HK-2 (cell line): ENCODE data around the gene ETV6.

ENCODE experiments used
- DNase-seq: peaks from one replicate; pipeline ENCODE4 v3.0.0-alpha.2; 2018; ENCODE audit not compliant: unreplicated experiment

Gene ETV6

GRCh38 chr12:11693601-11694000 is 44.1 kb downstream of the ETV6 start:
- DNase-seq: no peak

- no peak for DNase-seq
Measured at GRCh38 chr12:11694528-11694927, 45.1 kb downstream of the ETV6 start.

- no peak for DNase-seq
Measured at GRCh38 chr12:11695321-11695720, 45.8 kb downstream of the ETV6 start.

GRCh38 chr12:11696084-11696483 is 46.6 kb downstream of the ETV6 start:
- DNase-seq: no peak

GRCh38 chr12:11697131-11697530 is 47.7 kb downstream of the ETV6 start:
- DNase-seq: no peak

- DNase-seq: no peak
Measured at GRCh38 chr12:11697670-11698387, 48.4 kb downstream of the ETV6 start.

GRCh38 chr12:11698729-11699128 is 49.3 kb downstream of the ETV6 start:
- DNase-seq: no peak

- DNase-seq: no peak
Measured at GRCh38 chr12:11701433-11701832, 52.0 kb downstream of the ETV6 start.

- DNase-seq: no peak
Measured at GRCh38 chr12:11702959-11703358, 53.5 kb downstream of the ETV6 start.

- no peak for DNase-seq
Measured at GRCh38 chr12:11703378-11703777, 53.9 kb downstream of the ETV6 start.

GRCh38 chr12:11704089-11704488 is 54.6 kb downstream of the ETV6 start:
- DNase-seq: no peak

- peak; percentile 51 for DNase-seq
Measured at GRCh38 chr12:11705010-11705409, 55.5 kb downstream of the ETV6 start.

- no peak for DNase-seq
Measured at GRCh38 chr12:11706509-11707379, 57.3 kb downstream of the ETV6 start.

- no peak for DNase-seq
Measured at GRCh38 chr12:11707535-11707934, 58.1 kb downstream of the ETV6 start.

GRCh38 chr12:11709513-11709912 is 60.0 kb downstream of the ETV6 start:
- DNase-seq: no peak

GRCh38 chr12:11710431-11710830 is 61.0 kb downstream of the ETV6 start:
- no peak for DNase-seq

GRCh38 chr12:11710906-11711305 is 61.4 kb downstream of the ETV6 start:
- DNase-seq: no peak

GRCh38 chr12:11711651-11712327 is 62.3 kb downstream of the ETV6 start:
- DNase-seq: no peak

GRCh38 chr12:11712491-11712890 is 63.0 kb downstream of the ETV6 start:
- no peak for DNase-seq

- no peak for DNase-seq
Measured at GRCh38 chr12:11713202-11713601, 63.7 kb downstream of the ETV6 start.

- DNase-seq: no peak
Measured at GRCh38 chr12:11714626-11715025, 65.2 kb downstream of the ETV6 start.

GRCh38 chr12:11715621-11716020 is 66.1 kb downstream of the ETV6 start:
- DNase-seq: no peak
